ENCODE results near the gene CDC42BPB.

DNA sequence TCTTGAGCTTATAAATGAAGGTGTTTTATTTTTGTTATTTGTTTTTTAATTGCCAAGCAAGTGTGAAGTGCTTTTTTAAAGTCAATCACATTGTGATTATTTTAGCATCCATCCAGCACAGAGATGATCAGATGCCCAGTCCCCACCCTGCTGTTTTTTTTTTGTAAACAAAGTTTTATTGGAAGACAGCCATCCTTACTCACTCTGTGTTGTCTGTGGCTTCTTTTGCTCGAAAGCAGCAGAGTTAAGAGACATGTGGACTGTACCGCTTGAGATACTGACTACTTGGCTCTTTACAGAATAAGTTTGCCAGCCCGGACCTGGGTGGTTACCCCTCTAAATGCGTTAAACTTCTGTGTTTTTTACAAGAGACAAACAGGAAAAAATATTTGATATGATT, 165.8 kb downstream of the CDC42BPB start:
- TF ChIP-seq, protein P1, sequence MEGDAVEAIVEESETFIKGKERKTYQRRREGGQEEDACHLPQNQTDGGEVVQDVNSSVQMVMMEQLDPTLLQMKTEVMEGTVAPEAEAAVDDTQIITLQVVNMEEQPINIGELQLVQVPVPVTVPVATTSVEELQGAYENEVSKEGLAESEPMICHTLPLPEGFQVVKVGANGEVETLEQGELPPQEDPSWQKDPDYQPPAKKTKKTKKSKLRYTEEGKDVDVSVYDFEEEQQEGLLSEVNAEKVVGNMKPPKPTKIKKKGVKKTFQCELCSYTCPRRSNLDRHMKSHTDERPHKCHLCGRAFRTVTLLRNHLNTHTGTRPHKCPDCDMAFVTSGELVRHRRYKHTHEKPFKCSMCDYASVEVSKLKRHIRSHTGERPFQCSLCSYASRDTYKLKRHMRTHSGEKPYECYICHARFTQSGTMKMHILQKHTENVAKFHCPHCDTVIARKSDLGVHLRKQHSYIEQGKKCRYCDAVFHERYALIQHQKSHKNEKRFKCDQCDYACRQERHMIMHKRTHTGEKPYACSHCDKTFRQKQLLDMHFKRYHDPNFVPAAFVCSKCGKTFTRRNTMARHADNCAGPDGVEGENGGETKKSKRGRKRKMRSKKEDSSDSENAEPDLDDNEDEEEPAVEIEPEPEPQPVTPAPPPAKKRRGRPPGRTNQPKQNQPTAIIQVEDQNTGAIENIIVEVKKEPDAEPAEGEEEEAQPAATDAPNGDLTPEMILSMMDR (IDR thresholded peaks at IDR 0.05; ENCODE audit: low read depth, low read length), result no peak
- TF ChIP-seq MYC (IDR thresholded peaks at IDR 0.05; ENCODE audit: low read depth, low read length) (no peak), POLR2A (IDR thresholded peaks at IDR 0.05; ENCODE audit: extremely low read depth, insufficient read length) (no peak)
